Stimulated activated CD8-positive, alpha-beta memory T cell treated with anti-CD3 and anti-CD28 coated beads, Interleukin-12 subunit alpha, Interleukin-12 subunit beta, amount 100 ng/mL, for 24 hours (primary cell): ENCODE data around the gene IFNGR1.

Experiments
- DNase-seq: peaks from one replicate; pipeline ENCODE4 v3.0.0-alpha.2; 2020; ENCODE audit errors: extremely low read depth

IFNGR1 gene

GRCh38 chr6:137150072-137150471 is 69.1 kb downstream of the IFNGR1 start:
- no peak for DNase-seq

- no peak for DNase-seq
These were observed 70.2 kb downstream of the IFNGR1 start for GRCh38 chr6:137149035-137149393.

DNA sequence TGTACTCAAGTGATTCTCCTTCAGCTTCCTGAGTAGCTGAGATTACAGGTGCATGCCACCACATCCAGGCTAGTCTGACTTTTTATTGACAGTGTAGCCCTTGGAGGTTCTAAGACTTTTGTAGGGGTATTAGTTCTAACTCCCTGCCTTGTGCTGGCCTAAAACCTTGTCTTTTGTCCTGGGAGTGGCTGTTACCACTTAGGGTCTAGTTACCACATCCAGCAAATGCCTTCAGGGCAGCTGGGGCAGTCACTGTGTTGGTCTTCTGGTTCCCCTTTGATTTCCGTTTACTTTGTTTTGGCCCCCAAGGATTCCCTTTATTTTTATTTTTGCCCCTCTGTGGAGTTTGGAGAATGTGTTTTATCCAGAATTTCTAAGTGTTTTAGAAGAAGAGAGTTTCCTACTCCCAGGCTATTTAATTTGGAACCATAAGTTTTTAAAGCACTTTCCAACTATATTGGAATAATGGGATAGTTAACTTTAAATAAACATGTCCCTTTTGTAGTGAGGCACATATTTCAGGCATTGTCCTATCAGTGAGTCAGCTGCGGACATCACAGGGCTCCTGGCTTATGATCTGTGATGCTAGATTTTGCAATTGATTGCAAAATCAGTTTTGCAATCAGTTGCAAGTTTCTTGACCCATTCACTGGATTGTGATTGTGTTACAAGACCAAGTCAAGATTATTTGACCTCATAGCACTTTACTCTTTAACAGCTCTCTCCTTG is 70.7 kb downstream of the IFNGR1 start:
- DNase-seq, result no peak
